Endodermal cell (in vitro differentiated cells): ENCODE data around the gene MORN1. TPM values are rescaled to one million over a fixed set of nuclear protein-coding genes. Genes with fewer than 3 reads are reported as not detected.

Experiments
- DNase-seq: peaks from one replicate; pipeline ENCODE4 v3.0.0-alpha.2; 2017
- H3K27ac ChIP-seq: 2 replicates; pipeline ENCODE4 v1.5.1; 2013; ENCODE audit warnings: mild to moderate bottlenecking, low read depth, low read length, moderate library complexity
- H3K27me3 ChIP-seq: 2 replicates; pipeline ENCODE4 v1.6.1; 2013; ENCODE audit warnings: mild to moderate bottlenecking, low read length, moderate library complexity; ENCODE audit not compliant: insufficient read depth, control insufficient read depth, poor library complexity, severe bottlenecking
- H3K36me3 ChIP-seq: 2 replicates; pipeline ENCODE4 v1.7.0; 2013; ENCODE audit warnings: mild to moderate bottlenecking, low read length, moderate library complexity; ENCODE audit not compliant: control insufficient read depth, insufficient read depth
- H3K4me1 ChIP-seq: one replicate; pipeline ENCODE4 v1.7.0; 2013; ENCODE audit warnings: low read length; ENCODE audit not compliant: control insufficient read depth, insufficient read depth
- H3K4me3 ChIP-seq: 2 replicates; pipeline ENCODE4 v1.5.1; 2013; ENCODE audit warnings: mild to moderate bottlenecking, low read length, moderate library complexity
- H3K9ac ChIP-seq: 2 replicates; pipeline ENCODE4 v1.6.1; 2013; ENCODE audit warnings: mild to moderate bottlenecking, low read length, moderate library complexity; ENCODE audit not compliant: poor library complexity, severe bottlenecking; ENCODE audit errors: extremely low read depth
- H3K9me3 ChIP-seq: 2 replicates; pipeline ENCODE4 v1.6.1; 2013; ENCODE audit warnings: mild to moderate bottlenecking, low read length, moderate library complexity; ENCODE audit not compliant: control insufficient read depth
- H3K27ac Mint-ChIP-seq: 2 replicates; pipeline ENCODE4 v1.8.0; 2020; ENCODE audit warnings: mixed read lengths
- H3K27me3 Mint-ChIP-seq: 2 replicates; pipeline ENCODE4 v1.8.0; 2021; ENCODE audit warnings: mild to moderate bottlenecking, mixed read lengths; ENCODE audit not compliant: insufficient read depth
- H3K36me3 Mint-ChIP-seq: 2 replicates; pipeline ENCODE4 v1.8.0; 2020; ENCODE audit warnings: low read depth, mixed read lengths
- H3K4me1 Mint-ChIP-seq: 2 replicates; pipeline ENCODE4 v1.8.0; 2020; ENCODE audit warnings: mixed read lengths
- H3K4me3 Mint-ChIP-seq: 2 replicates; pipeline ENCODE4 v1.8.0; 2020; ENCODE audit warnings: mild to moderate bottlenecking, moderate library complexity, mixed read lengths
- H3K9me3 Mint-ChIP-seq: 2 replicates; pipeline ENCODE4 v1.8.0; 2020; ENCODE audit warnings: mild to moderate bottlenecking, mixed read lengths
- WGBS, 2 experiments: methylation state at CpG; one replicate each; pipeline versions ENCODE4 v1.1.5 to v1.1.7; 2013; ENCODE audit warnings: missing lambda C conversion rate in 2 of 2, mixed read lengths in 1 of 2; ENCODE audit not compliant: insufficient coverage in 1 of 2, insufficient read length in 1 of 2; 5-methylcytosine and 5-hydroxymethylcytosine counted together
- total RNA-seq, 2 donors: library from RNA; stranded (reverse); fragmentation: NEBNext Ultra II Directional in 1 of 2; extraction: Animal tissue kit (Norgen Biotek cat#: 25700) in 1 of 2; gene quantifications; 2 replicates in 1 of 2; 3 replicates in 1 of 2; pipeline ENCODE4 v1.2.1, GENCODE V29; 2021
- TF ChIP-seq, protein P1 (sequence below): fragments of 200-600 bp; sonication (generic); conservative IDR thresholded peaks from 2 replicates; pipeline ENCODE4 v1.5.0; 2021; ENCODE audit warnings: antibody characterized with exemption, mild to moderate bottlenecking

Gene MORN1
- total RNA-seq, 2 donors from 2014 or later = 21.3 to 24.9 TPM

DNA sequence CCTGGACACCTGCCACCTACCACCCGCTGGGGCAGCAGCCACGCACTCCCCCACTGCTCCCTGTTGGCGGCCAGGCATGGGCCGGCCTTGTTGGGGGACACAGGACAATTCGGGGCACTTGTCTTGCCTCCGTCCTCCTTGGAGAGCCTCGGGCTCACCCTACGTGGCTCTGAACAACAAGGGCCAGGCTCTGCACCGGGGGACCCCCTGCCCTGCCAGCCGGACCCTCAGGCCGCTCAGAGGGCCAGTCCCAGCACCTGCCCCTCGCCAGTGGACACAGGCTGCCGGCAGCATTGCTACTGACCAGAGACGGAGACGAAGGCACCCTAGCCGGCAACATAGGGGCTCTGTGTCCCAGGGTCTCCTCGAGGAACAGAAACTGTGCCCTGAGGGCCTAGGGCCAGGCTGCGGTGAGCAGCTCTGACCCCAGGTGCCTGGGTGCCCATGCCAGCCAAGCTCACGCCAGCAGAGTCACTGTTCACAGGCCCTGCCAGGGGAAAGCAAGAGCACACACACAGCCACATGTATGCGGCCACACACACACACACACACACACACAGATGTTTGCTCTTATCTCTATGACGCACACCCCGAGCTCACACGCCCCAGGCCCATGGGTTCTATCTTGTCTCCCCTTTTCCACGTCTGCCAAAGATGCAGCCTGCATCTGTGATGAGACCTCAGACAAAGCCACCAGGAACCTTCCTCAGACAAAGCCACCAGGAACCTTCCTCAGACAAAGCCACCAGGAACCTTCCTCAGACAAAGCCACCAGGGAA, 45.9 kb downstream of the MORN1 start:
- Mint-ChIP-seq H3K27ac (no peak overlapping the region), H3K36me3 (no peaks in the 10 kb centered on the region), H3K9me3 (no peaks in the 10 kb centered on the region), H3K27me3 (no peaks in the 10 kb centered on the region), H3K4me1 (no peaks in the 10 kb centered on the region), H3K4me3 (no peak overlapping the region)
- DNase-seq = no peak
- H3K9ac ChIP-seq = no peak overlapping the region
- H3K27ac ChIP-seq = no peak overlapping the region
- no peaks in the 10 kb centered on the region for H3K36me3 ChIP-seq
- TF ChIP-seq, protein P1, sequence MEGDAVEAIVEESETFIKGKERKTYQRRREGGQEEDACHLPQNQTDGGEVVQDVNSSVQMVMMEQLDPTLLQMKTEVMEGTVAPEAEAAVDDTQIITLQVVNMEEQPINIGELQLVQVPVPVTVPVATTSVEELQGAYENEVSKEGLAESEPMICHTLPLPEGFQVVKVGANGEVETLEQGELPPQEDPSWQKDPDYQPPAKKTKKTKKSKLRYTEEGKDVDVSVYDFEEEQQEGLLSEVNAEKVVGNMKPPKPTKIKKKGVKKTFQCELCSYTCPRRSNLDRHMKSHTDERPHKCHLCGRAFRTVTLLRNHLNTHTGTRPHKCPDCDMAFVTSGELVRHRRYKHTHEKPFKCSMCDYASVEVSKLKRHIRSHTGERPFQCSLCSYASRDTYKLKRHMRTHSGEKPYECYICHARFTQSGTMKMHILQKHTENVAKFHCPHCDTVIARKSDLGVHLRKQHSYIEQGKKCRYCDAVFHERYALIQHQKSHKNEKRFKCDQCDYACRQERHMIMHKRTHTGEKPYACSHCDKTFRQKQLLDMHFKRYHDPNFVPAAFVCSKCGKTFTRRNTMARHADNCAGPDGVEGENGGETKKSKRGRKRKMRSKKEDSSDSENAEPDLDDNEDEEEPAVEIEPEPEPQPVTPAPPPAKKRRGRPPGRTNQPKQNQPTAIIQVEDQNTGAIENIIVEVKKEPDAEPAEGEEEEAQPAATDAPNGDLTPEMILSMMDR = no peak
- no peaks in the 10 kb centered on the region for H3K4me1 ChIP-seq
- no peaks in the 10 kb centered on the region for H3K9me3 ChIP-seq
- no peak overlapping the region for H3K4me3 ChIP-seq
- H3K27me3 ChIP-seq = no peaks in the 10 kb centered on the region
- WGBS, 2 experiments = 95 to 98% methylated on average over 16 to 24 of the region's 24 CpGs

GRCh38 chr1:2344744-2345296, 46.5 kb downstream of the MORN1 start:
- Histone ChIP-seq H3K4me1 (no peaks in the 10 kb centered on the region), H3K4me3 (no peak overlapping the region), H3K9me3 (no peaks in the 10 kb centered on the region), H3K27me3 (no peaks in the 10 kb centered on the region), H3K27ac (no peak overlapping the region), H3K9ac (no peak overlapping the region), H3K36me3 (no peaks in the 10 kb centered on the region)
- no peaks in the 10 kb centered on the region for H3K27me3 Mint-ChIP-seq
- H3K4me1 Mint-ChIP-seq = no peaks in the 10 kb centered on the region
- no peak overlapping the region for H3K4me3 Mint-ChIP-seq
- no peak for DNase-seq
- H3K27ac Mint-ChIP-seq = no peak overlapping the region
- TF ChIP-seq, protein P1 = no peak
- 95% methylated on average over 20 to 29 of the region's 29 CpGs for WGBS, 2 experiments
- H3K9me3 Mint-ChIP-seq = no peaks in the 10 kb centered on the region
- H3K36me3 Mint-ChIP-seq = no peaks in the 10 kb centered on the region

DNA sequence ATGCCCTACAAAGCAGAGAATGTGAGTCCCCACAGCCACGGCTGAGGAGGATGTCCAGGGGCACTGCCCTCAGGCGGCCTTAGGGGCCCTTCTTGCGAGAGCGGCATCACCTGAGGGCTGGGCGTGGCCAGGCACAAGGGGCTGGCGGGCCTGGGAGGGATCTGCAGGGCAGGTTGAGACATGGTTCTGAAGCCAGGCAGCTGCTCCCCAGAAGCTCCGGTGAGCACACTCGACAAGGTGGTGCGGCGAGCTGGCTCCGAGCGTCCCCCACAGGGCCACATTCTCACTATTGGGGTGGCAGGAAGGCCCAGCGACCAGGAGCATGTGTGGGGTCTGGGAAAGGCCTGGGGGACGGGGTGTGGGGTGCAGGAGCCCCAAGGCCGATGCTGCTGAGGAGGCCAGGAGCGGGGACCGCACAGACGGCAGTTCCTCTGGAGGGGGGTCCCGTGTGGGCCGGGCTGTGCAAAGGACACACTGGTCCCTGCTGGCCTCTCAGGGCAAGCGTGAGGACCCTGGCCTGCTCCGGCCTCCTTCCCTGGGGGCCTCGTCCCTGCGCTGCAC, 47.2 kb downstream of the MORN1 start:
- H3K4me3 ChIP-seq = no peak overlapping the region
- Mint-ChIP-seq H3K4me3 (no peak overlapping the region), H3K9me3 (no peaks in the 10 kb centered on the region), H3K4me1 (no peaks in the 10 kb centered on the region), H3K36me3 (no peaks in the 10 kb centered on the region), H3K27ac (no peak overlapping the region), H3K27me3 (no peaks in the 10 kb centered on the region)
- DNase-seq = no peak
- no peak overlapping the region for H3K9ac ChIP-seq
- H3K27ac ChIP-seq = no peak overlapping the region
- H3K36me3 ChIP-seq = no peaks in the 10 kb centered on the region
- H3K27me3 ChIP-seq = no peaks in the 10 kb centered on the region
- H3K9me3 ChIP-seq = no peaks in the 10 kb centered on the region
- H3K4me1 ChIP-seq = no peaks in the 10 kb centered on the region
- TF ChIP-seq, protein P1 = no peak
- 91 to 96% methylated on average over 15 to 24 of the region's 24 CpGs for WGBS, 2 experiments
